ENCODE results near the gene FSHB.

DNA sequence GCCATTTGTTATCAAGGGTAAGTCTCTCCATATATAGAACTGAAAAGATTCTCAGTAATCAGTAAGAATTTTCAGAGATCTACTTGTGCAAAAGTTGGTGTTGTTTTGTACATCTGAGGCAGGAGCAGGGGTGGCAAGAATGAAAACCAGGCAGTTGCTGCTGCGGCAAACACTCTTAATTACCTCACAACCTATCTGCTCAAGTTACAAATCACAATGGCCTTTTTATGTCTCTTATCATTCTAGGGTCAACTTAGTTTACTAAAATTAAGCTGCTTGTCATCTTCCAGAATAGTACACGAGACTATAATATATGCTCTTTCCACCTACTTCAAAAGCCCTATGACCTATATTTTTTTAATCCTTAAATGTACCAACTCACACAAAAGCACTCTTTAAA, 14.3 kb upstream of the FSHB start:
- TF ChIP-seq FOXM1 (IDR thresholded peaks at IDR 0.05; ENCODE audit: borderline replicate concordance, low read depth) (no peak), RAD21 (IDR thresholded peaks at IDR 0.05; ENCODE audit: low read depth) (no peak), YY1 (IDR thresholded peaks at IDR 0.05; ENCODE audit: low read depth) (no peak), CREB1 (IDR thresholded peaks at IDR 0.05; ENCODE audit: low read depth) (no peak), EP300 (IDR thresholded peaks at IDR 0.05; ENCODE audit: borderline replicate concordance) (no peak), CEBPB (IDR thresholded peaks at IDR 0.05) (no peak), EGR1 (IDR thresholded peaks at IDR 0.05) (no peak), REST (IDR thresholded peaks at IDR 0.05; ENCODE audit: low read depth) (no peak), TCF12 (IDR thresholded peaks at IDR 0.05; ENCODE audit: low read depth) (no peak), TAF1 (IDR thresholded peaks at IDR 0.05; ENCODE audit: low read depth) (no peak), ZBTB7A (IDR thresholded peaks at IDR 0.05; ENCODE audit: low read depth) (no peak), NFIC (IDR thresholded peaks at IDR 0.05) (no peak)
- TF ChIP-seq, protein P1, sequence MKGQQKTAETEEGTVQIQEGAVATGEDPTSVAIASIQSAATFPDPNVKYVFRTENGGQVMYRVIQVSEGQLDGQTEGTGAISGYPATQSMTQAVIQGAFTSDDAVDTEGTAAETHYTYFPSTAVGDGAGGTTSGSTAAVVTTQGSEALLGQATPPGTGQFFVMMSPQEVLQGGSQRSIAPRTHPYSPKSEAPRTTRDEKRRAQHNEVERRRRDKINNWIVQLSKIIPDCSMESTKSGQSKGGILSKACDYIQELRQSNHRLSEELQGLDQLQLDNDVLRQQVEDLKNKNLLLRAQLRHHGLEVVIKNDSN (IDR thresholded peaks at IDR 0.05): no peak
- TF ChIP-seq, protein P2, sequence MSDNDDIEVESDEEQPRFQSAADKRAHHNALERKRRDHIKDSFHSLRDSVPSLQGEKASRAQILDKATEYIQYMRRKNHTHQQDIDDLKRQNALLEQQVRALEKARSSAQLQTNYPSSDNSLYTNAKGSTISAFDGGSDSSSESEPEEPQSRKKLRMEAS (IDR thresholded peaks at IDR 0.05): no peak
